Measurements from ENCODE around the gene CERS6. TPM values are rescaled to one million over a fixed set of nuclear protein-coding genes. Genes with fewer than 3 reads are reported as not detected.

CERS6 gene
- total RNA-seq, 1 experiment from 2014 or later = 20.3 TPM

DNA sequence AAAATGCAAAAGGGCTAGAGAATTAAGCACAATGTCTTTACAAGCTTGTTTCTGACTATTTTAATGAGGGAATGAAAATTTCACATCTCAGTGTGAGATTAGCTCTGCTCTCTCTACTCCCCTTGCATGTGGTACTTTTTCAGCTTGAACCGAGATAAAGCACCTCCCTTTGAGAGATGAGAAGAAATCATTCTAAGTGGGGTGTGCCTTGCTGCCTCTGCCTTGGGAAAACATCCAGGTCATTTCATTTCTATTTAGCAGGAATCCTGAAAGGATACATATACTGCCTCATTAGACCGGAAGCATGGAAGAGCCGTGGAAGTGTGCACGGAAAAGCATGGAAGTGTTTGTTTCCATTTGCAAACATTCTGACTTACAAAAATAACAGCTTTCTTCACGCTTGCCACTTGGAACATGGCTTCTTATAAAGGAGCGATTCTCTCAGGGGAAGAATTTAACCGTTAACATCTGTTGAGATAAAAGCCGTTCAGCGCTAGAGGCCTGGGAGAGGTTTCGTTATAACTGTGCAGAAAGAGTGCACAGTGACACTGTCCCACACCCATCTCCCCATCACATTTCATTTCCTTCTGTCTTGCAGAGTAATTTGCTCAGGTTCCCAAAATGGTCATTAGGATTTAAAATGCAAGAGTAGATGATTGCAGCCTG is 363.1 kb downstream of the CERS6 start:
- no peak for DNase-seq (ENCODE audit: low read depth, low spot score)
- in situ Hi-C loops (cut with HindIII; ENCODE audit: low pct_unique_long_range_greater_than_20kb, low sequenced_read_pairs) = no loop called here

DNA sequence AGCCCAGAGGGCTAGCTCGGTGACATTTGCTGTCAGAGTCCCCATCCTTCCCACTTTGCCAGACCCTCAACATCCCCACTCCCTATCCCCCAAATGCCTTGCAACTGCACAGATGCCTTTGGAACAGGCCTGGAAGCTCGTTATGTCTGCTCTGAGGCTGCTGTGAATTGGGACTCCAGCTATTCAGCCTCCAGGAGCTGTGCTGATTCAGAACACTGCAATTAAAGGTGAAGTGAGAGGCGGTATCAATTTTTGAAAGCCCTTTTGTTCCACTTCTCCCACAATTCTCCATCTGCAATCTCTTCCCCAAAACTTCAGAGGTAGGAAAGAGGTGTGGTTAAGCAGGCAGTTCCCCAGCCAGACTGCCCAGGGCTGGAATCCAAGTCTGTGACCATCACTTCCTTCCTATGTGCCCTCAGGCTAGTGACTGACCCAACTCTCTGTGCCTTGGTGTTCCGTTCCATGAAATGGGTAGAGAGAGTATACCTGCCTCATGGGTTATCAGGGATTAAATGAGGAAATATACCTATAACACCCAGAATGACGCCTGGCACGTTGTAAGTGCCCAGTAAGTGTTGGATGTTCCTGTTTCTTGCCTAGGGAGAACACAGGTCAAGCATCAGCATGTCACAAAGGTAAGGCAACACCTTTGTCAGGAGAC is 363.9 kb downstream of the CERS6 start:
- in situ Hi-C loops (cut with HindIII; ENCODE audit: low pct_unique_long_range_greater_than_20kb, low sequenced_read_pairs) = no loop called here
- DNase-seq (ENCODE audit: low read depth, low spot score) = no peak

DNA sequence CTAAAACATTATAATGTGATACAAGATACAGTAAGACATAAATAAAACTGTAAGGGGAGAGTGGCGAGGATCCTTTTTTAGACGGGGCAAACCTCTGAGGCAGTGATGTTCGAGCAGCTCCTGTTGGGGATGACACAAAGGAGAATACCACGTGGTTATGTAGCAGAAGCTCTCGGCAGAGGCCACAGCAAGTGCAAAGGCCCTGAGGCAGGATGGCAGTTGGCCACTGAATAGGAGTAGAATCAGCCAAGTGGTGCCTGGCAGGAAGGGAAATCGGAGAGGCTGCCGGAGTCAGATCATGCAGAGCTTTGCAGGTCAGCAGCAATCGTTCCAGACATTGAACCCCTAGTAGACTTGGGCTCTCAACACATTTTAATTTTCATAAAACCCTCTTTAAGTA is 365.5 kb downstream of the CERS6 start:
- DNase-seq (ENCODE audit: low read depth, low spot score) = no peak
- in situ Hi-C loops (cut with HindIII; ENCODE audit: low pct_unique_long_range_greater_than_20kb, low sequenced_read_pairs) = no loop called here

DNA sequence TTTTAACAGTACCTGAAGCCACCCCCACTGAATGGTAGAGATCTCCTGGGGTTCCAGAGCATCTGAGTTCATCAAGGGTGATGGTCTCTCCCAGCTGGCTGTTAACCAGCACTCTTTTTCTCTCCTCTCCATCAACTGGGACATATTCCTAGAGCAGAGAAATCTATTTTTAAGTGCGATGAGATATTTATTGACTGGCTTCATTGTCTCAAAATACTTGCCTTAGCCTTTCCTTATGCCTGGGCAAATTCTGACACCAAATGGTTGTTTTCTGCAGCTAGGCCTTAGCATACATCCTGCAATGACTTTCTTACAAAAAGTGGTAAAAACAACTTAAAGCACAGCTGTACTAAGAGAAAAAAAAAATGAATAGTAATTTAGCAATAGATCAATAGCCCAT is 365.9 kb downstream of the CERS6 start:
- in situ Hi-C loops (cut with HindIII; ENCODE audit: low pct_unique_long_range_greater_than_20kb, low sequenced_read_pairs) = no loop called here
- no peak for DNase-seq (ENCODE audit: low read depth, low spot score)

Small RNAs within 50 kb of the gene (small RNA-seq; reads per million reads assigned to genes)
- gene MIR4774 (0 reads per million in 2 experiments), gene RN7SL813P (0 reads per million in 2 experiments), gene RNU6-766P (0 to 0.05 reads per million in 2 experiments)

Other genes with a start within 250 kb of the CERS6 start
- 8.5 and 8.9 TPM in 2 replicates for gene STK39, start 208.7 kb upstream of the CERS6 start, total RNA-seq (2014; rRNA removed; shearing (Covaris generic))

All from SK-MEL-5 (cell line).